HUDEP-2 (cell line): ENCODE data around the gene TMEM97.
A peak's percentile ranks its signal among the peaks of the same experiment; 100 is the strongest.

Experiments used
- DNase-seq, 76 experiments: peaks; one replicate each; lab custom pipeline; 2025; ENCODE audit not compliant: unreplicated experiment in 76 of 76; lab: John Stamatoyannopoulos, UW

TMEM97 gene

DNA sequence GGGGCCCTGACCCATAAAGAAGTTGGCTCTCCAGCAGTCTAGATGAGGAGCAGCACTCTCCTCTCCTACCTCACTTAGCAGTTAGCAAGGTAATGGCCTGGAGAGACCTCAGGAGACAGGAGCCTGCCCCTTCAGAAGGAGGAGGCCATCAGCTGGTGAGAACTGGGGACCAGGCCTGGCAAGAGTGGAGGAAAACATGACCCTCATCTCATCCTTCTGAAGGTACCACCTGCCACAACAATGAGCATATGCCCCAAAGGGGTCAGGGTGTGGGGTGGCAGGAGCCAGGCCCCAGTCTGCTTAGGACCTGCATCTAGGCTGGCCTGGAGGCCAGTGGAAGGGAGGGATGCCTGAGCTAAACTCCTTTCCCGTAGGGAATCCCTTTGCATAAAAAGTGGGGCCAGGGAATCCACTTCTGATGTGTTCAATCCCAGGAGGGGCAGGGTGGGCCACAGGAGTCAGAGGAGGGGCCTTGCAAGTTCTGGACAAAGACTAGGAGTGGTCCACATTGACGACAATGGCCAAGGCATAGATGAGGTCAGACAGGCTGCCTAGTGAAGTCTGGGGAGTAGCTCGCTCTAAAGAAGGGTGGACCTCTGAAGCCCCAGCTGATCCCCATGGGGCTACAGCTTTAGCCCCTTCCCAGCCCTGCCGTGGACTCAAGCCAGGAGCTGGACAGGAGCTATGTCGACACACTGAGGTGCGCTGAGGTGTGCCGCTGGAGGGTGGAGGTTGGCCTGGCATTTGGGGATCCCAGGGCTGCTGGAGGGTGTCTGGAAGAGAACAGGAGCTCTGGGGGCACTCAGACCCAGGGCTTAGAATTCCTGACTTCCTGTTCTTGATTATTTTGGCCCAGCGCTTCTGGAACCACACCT, 45.0 kb downstream of the TMEM97 start:
- DNase-seq = no peak

- no peak for DNase-seq
These were observed 45.8 kb downstream of the TMEM97 start, which contains the start of gene SEBOX for GRCh38 chr17:28364665-28365363. Gene SEBOX, minus strand, starts transcription at chr17:28365199. Its CDS starts 48 bp downstream, at chr17:28365151.

- DNase-seq = no peak
These were observed 46.5 kb downstream of the TMEM97 start for GRCh38 chr17:28365487-28365886.

GRCh38 chr17:28366605-28367004, 47.6 kb downstream of the TMEM97 start:
- DNase-seq = no peak

DNA sequence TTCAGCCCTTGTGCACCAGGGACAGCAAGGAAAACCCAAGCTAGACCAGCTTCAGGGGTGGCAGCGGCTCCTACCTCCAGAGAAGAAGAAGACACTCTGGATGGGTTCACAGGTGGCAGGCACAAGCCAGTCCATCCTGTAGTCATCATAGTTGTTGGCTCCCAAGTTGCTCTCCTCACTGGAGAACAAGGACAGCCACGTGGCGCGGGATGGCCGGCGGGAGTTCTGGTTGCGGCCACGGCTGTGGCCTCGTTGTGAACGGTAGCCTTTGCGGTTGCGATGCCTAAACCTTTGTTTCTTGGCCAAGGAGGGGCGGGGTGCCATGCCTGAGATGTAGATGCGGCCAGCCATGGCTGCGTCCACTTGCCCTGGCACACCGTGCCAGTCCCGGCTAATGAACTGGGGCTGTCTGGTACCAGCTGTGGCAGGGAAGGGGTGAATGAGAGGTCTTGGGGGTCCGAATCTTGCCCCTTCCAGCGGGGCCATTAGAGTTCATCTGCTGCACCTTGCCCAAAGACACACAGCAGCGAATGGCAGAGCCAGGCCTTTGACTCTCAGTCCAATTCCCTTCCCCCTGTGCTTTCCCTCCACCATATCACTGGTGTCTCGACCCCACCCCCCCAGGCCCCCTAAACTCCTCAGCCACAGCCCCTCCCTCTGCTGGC, 48.8 kb downstream of the TMEM97 start:
- no peak for DNase-seq

DNA sequence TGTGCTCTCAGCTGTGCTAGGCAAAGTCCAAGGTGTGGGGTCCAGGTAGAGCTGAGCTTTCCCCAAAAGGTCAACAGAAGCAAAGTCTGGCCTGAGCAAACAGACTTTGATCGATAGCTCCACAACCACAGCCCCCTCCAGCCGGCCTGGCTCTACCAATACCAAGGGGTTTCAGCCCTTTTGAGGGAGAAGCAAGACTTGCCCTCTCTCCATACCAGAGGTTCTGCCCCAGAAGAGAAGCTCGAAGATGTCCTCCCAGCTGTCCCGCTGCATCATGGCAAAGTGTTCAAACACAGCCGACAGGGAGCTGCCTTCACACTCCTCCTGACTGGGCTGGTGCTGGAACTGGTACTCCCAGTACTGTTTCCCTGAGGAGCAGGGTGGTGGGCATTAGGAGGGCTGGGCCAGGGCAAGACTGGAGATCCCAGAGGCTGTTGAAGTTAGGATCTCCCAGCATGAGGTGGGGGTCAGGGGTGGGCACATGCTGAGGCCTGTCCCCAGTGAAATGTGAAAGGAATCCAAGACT, 49.4 kb downstream of the TMEM97 start:
- no peak for DNase-seq

DNA sequence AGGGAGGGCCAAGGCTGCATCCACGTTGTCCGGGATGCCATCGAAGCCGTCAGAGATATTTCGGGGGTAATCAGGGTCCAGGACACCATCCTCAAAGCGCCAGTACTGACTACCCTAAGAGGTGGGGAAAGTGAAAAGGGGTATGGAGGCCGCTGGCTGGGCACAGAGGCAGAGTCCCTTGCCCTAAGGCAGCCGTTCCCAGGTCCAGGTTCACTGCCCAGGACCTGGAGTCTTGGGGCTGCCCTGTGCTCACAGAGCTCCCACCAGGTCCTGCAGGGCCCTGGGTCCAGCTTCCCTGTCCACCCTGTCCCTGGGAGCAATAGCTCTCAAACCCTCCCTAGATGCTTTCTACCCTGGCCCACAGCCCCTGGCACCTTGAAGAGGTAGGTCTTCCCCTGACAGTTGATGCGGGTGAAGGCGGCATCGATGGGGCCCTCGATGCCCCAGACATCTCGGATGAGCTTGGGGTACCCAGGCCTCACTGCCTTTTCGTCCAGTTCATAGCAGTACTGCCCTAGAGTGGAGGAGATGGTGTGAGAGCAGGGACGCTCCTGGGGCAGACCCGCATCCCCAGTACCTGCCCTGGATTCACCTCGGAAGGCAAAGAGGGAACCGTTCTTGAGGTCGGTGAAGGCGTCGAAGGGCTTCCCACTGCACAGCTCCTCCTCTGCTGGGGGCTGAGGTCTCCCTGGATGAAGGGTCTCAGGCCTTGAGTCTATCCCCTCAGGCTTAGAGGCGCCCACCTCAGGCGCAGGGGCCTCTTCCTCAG, 50.1 kb downstream of the TMEM97 start:
- no peak for DNase-seq

- DNase-seq = no peak
These were observed 50.7 kb downstream of the TMEM97 start for GRCh38 chr17:28369684-28370034.

GRCh38 chr17:28370035-28370743, 51.2 kb downstream of the TMEM97 start, which contains the start of gene VTN:
Gene VTN, minus strand, starts transcription at chr17:28370307. Its CDS starts 104 bp downstream, at chr17:28370203.
- DNase-seq = peak in 1 of 76 experiments; percentile 10

- DNase-seq = no peak
These were observed 51.7 kb downstream of the TMEM97 start for GRCh38 chr17:28370744-28371103.

GRCh38 chr17:28371245-28372202, 52.5 kb downstream of the TMEM97 start, which contains the start of gene SARM1:
Gene SARM1, plus strand, starts transcription at chr17:28371694. Its CDS starts 339 bp downstream, at chr17:28372033.
- peak in 30 of 76 experiments; percentile 8 to 59 (median 28) for DNase-seq

DNA sequence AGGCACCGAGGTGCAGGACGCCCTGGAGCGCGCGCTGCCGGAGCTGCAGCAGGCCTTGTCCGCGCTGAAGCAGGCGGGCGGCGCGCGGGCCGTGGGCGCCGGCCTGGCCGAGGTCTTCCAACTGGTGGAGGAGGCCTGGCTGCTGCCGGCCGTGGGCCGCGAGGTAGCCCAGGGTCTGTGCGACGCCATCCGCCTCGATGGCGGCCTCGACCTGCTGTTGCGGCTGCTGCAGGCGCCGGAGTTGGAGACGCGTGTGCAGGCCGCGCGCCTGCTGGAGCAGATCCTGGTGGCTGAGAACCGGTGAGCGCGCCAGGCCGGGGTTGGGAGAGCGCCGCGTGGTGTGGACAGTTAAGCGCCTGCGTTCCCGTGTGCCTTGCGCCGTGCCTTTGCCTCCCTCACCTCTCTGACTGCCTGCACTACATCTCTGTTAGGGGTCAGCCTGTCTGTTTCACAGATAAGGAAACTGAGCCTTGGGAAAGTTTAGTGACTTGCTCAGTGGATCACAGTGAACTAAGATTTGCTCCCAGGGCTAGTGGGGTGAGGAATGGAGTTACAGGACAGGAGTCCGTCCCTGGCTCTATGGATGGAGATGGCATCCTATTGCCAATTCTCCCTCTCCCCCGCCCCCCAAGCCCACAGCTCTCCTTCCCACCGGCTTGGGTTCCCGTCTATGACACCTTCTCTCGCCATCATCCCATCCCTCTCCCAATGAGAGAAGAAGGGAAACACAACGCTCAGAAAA, 53.4 kb downstream of the TMEM97 start:
- DNase-seq = no peak

DNA sequence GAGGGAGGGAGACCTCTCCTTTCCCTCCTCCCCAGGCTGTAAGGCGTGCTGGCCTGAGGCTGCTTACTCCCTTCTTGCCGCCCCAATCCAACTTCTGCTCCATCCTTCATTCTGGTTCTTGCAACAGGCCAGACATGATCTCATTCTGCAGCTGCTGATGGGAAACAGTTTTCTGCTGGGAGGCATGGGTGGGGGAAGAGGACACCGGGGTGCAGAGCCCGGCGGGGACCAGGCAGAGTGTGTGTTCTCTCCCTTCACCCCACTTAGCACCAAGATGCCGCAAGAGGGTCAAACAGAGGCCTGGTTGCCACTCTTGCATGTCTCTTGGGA, 53.9 kb downstream of the TMEM97 start:
- no peak for DNase-seq
